ENCODE data around the gene TMEM270.
"Not testable (repeated sequence)": the region's sequence is repeated elsewhere in the genome, so short reads cannot be mapped to it uniquely, and the experiment has no call there.

The TMEM270 gene

DNA sequence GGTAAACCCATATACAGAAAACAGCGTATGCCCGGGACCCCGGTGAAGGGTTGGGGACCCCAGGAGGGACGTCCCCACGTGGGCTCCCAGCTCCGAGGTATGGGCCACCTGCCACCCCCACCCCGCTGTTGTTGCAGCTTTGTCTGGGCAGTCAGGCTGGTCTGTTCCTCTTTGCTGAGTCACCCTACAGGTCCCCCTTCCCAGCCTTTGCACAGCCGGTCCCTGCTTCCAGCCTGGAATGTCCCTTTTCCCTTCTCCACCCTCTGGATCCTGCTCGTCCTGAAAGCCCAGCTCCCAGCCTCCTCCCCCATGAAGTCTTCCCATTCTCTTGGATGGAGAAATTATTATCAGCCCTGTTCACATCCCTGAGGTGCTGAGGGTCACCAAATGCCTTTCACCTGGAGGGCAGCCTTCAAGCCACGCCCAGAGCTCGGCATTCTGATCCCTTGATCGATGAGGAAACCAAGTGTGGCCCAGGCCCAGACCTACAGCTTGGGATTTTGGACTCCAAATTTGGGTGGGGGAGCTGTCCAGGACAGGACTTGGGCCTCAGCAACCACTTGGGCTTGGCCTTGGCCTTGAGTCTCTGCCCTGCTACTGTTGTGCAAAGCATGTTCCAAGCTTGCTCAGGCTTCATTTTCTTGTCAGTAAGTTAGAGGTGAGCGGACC, 27.6 kb upstream of the TMEM270 start:
- DNase-seq: no peak

DNA sequence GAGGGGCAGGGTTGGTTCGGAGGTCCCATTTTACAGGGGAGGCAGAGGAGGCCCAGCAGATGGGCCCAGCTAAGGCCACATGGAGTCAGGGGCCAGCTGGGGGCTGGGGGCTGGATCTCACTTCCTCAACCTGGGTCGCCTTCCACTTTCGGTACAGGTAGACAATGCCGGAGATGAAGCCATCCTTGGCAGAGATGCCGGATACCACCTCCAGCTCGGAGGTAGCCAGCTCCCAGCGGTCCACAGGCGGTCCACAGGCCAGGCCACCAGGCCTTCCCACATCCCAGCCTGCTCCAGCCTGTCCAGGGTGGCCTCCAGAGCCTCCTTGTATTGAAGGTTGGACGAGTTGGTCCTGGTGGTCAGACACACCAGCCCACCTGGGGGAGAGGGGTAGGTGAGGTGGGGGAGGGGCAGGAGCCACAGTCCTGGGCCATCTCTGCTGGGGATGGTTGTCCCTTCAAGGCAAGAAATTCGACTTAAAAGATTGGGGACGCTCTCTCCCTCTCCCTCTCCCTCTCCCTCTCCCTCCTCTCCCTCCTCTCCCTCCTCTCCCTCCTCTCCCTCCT, 26.2 kb upstream of the TMEM270 start:
- DNase-seq: no peak

DNA sequence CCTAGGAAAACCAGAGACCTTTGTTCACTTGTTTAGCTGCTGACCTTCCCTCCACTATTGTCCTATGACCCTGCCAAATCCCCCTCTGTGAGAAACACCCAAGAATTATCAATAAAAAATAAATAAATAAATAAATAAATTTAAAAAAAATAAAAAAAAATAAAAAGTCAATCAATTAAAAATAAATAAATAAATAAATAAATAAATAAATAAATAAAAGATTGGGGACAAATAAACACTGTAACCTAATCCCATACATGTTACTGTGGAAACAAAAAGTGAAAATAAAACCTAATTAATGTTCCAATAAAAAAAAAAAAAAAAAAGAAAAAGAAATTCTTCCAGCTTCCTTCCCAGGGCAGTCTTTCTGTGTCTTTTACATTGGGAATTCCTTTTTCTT, 23.8 kb upstream of the TMEM270 start:
- not testable (repeated sequence) for DNase-seq

DNA sequence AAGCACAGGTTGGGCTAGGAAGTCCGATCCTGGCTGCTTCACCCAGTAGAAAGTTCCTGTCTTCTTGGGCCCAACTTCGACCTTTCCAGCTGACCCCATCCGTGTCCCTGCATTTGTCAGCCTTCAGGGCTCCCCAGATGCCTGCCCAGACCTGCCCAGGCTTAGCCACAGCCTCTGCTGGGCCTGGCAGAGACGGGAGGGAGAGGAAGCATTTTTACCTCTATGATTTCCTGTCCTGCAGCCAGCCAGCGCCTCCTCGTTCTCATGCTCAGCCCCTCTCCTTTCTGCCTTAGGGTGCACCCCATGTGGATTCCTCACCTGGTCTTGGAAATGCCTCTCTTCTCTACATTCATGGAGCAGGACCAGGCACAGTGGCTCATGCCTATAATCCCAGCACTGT, 22.3 kb upstream of the TMEM270 start:
- no peak for DNase-seq

DNA sequence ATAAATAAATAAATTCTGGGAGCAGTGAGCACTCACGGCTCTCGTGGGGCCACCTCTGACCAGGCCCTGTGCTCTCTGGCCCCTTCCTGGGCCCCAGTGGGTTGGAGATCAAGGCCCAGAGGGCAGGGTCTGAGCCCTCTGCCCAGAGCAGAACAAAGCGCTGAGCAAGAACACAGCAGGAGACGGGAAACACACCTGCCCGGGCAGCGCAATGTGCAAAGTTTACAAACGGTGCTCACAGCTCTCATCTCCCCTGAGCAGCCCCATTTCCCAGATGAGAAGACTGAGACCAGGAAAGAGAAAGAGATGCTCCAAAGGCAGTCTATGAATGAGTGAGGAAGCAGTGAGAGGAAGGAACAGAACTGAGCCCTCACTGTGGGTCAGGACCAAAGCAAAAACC, 21.7 kb upstream of the TMEM270 start:
- no peak for DNase-seq

DNA sequence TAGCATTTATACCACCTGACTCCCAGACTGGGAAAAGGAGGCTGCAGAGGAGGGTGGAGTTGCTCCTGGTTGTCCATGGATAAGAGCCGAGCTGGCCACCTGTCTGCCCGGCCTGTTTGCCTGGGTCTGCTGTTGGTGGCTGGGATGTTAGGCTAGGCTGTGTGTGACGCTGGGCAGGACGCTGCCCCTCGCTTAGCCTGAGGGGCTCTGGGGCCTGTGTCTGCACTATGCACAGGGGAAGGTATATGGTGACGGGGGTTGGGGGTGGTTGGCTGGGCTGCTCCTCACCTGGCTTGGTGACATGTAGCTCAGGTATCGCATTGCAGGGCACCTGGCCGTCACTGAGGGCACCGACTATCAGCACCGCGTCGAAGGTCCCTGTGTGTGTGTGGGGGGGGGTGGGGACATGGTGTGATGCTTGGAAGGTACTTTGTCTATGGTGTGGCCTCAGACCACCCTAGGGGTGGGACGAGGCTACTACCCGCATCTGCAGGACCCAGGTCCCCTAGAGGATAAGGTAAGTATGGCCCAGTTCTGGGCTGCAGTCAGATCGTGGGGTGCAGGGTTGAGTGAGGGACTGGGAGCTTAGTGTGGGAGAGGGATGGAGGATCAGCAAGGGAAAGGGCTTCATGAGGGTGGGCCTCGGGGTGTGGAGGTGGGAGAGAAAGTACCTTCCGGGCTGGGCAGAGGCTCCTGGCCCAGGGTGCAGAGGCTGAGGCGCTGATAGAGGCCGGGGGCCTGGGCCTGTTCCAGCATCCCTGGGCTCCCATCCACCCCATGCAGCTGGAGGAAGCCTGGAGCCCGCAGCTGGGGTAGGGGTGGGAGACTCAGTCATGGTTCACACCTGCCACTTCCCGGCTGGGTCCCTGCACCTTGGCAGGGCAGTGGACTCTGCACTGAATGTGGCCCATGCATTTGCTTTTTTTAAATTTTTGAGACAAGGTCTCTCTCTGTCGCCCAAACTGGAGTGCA, 20.9 kb upstream of the TMEM270 start:
- DNase-seq: no peak

DNA sequence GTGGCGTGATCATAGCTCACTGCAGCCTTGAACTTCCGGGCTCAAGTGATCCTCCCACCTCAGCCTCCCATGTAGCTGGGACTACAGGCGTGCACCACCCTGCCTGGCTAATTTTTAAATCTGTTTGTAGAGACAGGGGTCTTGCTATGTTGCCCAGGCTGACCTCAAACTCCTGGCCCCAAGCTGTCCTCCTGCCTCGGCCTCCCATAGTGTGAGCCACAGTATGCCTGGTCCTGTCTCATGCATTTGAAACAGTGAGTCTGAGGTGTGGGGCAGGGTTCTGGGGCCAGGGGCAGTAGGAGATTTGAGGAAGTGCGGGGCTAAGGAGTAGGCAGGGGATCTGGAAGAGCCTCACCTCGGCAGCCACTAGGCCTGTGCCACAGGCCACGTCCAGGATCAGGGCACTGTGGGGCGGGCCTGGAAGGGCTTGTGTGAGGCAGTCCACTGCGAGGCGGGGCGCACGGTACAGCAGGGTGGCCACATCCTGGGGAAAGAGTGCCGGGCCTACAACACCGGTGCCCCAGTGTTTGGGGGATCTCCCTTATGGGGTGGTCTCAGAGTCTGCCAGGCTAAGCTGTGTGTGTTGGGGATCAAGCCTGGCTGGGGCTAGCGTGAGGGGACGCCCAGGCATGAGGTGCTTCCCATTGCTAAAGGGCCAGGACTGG, 20.1 kb upstream of the TMEM270 start:
- DNase-seq: no peak

DNA sequence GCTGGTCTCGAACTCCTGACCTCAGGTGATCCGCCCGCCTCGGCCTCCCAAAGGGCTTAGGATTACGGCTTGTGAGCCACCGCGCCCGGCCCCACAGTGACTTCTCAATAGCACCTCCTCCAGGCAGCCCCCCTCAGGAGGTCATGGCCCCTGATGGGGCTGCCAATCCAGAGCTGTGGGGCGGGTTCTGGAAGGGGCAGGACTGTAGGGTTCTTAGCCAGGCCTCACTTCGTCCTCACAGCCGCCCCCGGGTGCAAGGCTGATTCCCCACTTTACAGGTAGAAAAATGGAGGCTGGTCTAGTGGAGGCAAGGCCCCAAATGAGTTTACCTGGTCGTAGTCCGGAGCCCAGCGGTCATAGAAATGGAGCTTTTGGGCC, 19.3 kb upstream of the TMEM270 start:
- no peak for DNase-seq

DNA sequence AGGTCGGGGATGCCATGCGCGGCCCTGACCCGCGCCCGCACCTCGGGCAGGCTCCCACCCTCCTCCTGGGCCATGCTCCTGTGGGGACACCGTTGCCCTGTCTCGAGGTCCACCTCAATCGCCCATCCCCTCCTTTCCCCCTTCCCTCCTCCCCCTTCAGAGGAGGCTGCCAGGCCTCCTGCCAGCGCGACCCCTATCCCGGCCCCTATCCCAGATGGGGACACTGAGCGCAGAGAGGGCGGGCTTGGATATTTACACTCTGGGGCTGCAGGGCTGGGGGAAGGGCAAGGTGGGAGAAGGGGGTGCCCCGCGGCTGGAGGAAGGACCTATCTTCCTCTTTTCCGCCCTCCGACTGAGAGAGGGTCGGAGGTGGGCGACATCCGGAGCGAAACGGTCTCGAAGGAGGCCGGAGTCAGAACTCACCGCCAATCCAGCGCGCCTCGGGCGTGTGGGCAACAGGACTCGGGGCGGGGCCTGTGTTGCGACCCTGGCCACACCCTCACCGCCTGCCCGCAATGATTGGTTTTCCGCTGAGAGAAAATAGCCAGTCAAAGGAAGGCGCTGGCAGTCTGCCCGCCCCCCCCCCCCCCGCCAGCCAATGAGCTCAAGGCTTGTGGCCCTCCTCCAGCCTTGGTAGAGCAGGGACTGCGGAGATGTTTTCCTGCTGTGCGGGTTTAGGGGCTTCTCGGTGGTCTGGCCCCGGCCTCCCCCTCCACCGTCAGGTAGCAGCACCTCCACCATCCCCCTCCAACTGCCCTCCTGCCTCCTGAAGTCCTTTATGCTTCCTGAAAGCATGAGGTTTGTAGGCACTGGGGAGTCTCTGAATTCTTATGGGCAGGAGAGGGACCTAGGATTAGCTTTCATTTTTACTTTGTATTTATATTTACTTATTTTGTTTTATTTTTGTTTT, 18.6 kb upstream of the TMEM270 start, which contains the start of gene METTL27:
Gene METTL27, minus strand, starts transcription at position 450 of the 910 bp plus-strand sequence. Its CDS starts 376 bp downstream, at position 74.
- peak; percentile 95 for DNase-seq

DNA sequence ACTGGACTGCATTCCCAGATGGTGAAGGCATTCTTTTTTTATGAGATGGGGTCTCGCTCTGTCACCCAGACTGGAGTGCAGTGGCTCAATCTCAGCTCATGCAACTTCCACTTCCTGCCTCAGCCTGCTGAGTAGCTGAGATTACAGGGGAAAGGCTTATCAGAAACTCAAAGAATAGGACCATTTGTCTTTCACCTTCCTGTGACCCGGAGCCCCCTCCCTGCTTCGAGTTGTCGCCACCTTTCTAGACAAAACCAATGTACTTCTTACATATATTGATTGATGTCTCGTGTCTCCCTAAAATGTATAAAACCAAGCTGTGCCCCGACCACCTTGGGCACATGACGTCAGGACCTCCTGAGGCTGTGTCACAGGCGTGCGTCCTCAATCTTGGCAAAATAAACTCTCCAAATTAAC, 16.8 kb upstream of the TMEM270 start:
- no peak for DNase-seq

DNA sequence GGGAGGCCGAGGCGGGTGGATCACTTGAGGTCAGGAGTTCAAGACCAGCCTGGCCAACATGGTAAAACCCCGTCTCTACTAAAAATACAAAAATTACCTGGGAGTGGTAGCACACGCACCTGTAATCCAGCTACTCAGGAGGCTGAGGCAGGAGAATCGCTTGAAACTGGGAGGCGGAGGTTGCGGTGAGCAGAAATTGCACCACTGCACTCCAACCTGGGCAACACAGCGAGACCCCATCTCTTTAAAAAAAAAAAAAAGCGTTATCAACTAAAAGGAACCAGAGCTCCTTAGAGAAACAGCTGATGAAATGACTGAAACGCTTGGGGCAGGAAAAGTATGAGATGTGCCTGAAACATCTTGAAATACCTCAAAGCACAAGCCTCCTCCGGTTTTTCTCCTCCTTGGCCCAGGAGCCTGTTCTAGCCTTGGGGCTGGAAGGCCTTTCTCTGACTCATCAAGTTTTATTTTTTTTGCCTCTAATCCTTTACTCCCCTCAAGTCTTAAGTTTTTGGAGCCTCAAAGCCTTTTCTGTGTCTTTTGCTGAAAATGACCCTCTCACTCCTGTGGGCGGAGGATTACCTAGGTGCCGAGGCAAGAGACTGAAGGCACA, 16.0 kb upstream of the TMEM270 start:
- DNase-seq: no peak

DNA sequence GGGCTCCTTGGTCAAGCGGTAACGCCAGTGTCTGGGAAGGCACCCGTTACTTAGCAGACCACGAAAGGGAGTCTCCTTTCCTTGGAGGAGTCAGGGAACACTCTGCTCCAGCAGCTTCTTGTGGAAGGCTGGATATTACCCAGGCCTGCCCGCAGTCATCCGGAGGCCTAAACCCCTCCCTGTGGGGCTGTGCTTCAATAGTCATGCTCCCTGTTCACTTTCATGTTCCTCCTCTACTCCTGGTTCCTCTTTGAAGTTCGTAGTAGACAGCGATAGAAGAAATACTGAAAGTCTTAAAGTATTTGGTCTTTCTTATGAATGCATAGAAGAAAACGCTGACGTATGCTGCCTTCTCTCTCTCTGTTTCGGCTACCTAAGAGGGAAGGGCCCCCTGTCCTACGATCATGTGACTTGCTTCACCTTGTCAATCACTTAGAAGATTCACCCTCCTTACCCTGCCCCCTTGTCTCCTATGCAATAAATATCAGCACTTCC, 15.2 kb upstream of the TMEM270 start:
- not testable (repeated sequence) for DNase-seq

DNA sequence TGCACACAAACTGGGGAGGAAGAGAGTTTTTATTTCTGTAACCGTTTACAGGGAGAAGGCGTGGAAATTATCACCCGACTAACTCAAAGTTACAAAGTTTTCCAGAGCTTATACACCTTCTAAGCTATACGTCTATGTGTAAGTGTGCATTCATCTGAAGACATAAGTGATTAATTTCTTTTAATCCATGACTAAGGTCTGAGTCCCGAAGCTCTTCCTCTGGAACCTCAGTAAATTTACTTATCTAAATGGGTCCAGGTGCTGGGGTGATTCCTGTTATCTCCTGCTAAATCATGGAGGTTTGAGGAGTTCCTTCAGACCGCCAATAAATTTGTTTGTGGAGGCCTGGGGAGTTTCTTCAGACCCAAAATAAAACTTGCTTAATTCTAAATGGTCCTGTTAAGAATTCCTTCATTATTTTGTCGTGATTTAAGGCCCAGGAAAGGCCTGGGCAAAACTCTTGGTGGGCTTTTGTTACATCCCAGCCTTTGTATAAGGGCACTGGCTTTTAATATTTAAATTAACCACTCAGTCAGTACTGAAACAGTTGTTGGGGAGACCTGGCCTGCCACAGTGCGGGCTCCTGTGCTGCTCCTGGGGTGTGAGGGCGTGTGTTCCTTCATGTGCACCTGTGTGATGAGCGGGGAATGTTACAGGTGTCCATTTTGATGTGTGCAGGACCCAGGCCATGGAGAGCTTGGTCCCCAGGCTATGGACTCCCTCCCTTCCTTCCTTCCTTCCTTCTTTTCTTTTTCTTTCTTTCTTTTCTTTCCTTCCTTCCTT, 12.8 kb upstream of the TMEM270 start:
- DNase-seq: no peak

DNA sequence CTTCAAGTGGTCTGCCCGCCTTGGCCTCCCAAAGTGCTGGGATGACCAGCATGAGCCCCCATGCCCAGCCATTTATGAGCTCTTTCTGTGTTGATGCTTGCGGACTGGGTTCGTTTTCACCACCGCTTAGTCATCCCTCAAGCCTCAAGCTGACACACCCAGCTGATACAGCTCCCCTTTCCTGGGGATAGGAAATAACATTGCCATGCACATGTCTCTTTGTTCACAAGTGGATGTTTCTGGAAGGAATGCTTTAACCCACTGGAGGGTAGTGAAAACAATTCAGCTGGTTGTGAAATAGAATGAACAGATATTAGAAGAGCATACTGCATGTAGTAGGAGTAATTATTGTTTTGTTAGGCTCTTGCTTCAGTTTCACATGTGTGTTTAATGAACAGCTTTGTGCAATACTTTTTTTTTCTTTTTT, 10.2 kb upstream of the TMEM270 start:
- DNase-seq: no peak

DNA sequence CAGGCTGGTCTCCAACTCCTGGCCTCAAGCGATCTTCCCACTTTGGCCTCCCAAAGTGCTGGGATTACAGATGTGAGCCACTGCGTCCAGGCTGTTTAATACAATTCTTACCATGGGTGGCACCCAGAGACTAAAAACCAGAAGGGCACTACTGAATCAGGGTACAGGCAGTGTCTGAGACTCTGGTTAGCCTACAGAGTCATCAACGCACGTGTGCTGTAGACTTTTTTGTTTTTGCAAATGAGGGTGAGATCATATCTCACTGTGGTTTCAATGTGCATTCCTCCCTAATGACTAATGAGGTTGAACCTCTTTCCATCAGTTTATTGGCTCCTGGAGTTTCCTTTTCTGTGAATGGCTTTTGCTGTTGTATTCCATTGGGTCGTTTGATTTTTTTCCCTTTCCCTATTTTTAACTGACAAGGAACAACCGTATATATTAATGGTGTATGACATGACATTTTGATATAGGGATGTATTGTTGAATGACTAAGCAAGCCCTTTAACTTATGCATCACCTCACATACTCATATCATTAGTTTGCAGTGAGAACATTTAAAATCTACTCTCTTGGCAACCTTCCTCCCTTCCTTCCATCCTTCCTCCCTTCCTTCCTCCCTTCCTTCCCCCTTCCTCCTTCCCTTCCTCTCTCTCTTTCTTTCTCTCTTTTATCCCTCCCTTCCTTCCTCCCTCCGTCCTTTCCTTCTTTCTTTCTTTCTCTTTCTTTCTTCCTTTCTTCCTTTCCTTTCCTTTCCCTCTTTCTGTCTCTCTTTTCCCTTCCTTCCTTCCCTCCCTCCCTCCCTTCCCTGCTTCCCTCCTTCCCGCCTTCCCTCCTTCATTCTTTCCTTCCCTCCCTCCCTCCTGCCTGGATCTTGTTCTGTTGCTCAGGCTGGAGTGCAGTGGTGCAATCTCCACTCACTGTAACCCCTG, 9.3 kb upstream of the TMEM270 start:
- no peak for DNase-seq

DNA sequence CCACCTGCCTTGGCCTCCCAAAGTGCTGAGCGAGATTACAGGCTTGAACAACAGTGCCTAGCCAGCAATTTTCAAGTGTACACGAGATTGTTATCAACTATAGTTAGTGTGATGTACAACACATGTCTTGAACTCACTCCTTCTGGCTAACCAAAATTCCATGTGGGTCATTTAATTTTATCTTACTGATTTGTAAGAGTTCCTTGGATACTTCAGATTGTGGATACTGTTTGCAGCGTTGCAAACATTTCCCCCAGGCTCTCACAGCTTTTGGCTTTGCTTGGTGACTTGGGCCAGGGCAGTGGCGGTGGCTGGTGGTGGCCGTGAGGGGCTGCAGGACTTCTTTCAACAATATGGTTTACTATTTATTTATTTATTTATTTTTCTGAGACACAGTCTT, 8.5 kb upstream of the TMEM270 start:
- no peak for DNase-seq

DNA sequence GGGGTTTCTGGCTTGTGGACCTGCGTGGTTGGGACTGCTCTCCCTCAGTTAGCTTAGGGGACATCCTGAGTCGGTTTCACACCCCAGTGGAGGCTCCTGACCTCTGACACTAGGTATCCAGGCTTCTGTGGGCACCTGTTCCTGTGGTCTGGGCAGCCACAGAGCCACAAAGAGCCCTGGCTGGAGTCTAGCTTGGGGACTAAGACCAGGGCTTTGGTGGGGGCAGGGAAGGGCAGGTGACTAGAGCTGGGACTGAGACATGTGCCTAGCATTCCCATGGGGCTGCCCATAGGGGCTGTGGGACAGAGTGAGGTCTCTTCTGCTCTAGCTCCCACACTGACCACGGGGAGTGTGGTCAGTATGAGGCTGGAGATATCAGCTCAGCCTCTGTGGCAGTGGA, 4.0 kb upstream of the TMEM270 start:
- DNase-seq: no peak

DNA sequence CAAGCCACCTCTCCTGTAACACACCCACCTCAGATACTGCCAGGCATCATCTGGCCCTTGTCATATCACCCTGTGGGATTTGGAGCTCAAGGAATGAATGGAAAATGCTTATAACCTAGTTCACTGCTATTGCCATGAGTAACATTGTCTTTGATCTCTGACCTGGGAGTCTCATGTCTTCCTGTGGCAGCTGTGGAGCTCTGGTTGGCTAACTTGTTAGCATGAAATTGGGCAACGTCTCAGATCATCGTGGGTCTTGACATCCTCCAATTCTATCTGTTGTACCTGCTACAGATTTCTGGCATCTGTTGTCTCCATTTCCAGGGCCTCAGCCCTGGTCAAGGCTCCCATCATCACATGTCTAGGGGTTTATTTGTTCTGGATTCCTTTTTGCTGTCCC, 2.2 kb upstream of the TMEM270 start:
- DNase-seq: no peak

DNA sequence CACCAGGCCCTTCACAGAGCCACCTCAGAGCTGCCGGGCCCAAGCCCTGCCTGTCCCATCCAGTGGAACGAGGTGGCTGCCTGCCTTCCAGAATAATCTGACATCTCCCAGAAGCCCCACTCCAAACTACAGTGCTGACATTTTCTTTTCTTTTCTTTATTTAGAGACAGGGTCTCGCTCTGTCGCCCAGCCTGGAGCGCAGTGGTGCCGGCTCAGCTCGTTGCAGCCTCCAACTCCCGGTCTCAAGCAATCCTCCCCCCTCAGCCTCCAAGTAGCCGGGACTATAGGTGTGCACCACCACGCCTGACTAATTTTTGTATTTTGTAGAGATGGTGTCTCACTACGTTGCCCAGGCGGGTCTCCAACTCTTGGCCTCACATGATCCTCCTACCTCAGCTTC, 346 bp downstream of the TMEM270 start:
- DNase-seq: no peak

Measured in COR-L47 (cell line).